Memory B cell (primary cell): ENCODE measurements around the gene LAMTOR3.
"Not testable (repeated sequence)": the region's sequence is repeated elsewhere in the genome, so short reads cannot be mapped to it uniquely, and the experiment has no call there.

Source experiments
- ATAC-seq: fragments of 150-1000 bp; cut with Tn5 transposase; 2 replicates; pipeline ENCODE4 v1.10.0; 2021; ENCODE audit warnings: low read depth, mild to moderate bottlenecking, moderate library complexity
- DNase-seq, 2 donors: peaks; one replicate each; pipeline ENCODE4 v3.0.0; 2022; ENCODE audit warnings: low spot score in 2 of 2
- H3K27ac Mint-ChIP-seq: one replicate; pipeline ENCODE4 v1.8.0; 2022; ENCODE audit warnings: mild to moderate bottlenecking, moderate library complexity, mixed read lengths
- H3K27me3 Mint-ChIP-seq: one replicate; pipeline ENCODE4 v1.8.0; 2022; ENCODE audit warnings: mixed read lengths
- H3K36me3 Mint-ChIP-seq: one replicate; pipeline ENCODE4 v1.8.0; 2022; ENCODE audit warnings: mild to moderate bottlenecking, mixed read lengths
- H3K4me1 Mint-ChIP-seq: one replicate; pipeline ENCODE4 v1.8.0; 2022; ENCODE audit warnings: mixed read lengths
- H3K4me3 Mint-ChIP-seq: one replicate; pipeline ENCODE4 v1.8.0; 2022; ENCODE audit warnings: mild to moderate bottlenecking, moderate library complexity, mixed read lengths
- H3K9me3 Mint-ChIP-seq: one replicate; pipeline ENCODE4 v1.8.0; 2022; ENCODE audit warnings: mixed read lengths

The LAMTOR3 gene

DNA sequence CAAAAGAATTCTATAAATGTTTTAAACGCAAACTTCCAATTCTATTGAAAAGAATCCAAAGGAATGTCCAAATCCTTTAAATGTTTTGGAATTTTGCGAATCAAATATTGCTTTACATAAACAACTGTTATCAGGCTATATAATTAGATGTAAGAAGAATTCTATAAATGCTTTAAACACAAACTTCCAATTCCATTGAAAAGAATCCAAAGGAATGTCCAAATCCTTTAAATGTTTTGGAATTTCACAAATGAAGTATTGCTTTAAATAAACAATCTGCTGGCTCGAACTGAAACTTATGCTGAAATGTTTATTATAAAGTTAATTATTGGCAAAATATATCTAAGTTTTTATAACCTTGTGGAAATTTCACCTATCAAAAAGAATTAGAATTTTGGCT is 61.5 kb downstream of the LAMTOR3 start:
- Mint-ChIP-seq H3K27ac (no peak overlapping the region), H3K4me1 (peaks cover 34% of the 10 kb centered on the region), H3K36me3 (peaks cover 30% of the 10 kb centered on the region), H3K27me3 (no peaks in the 10 kb centered on the region), H3K4me3 (no peak overlapping the region), H3K9me3 (no peaks in the 10 kb centered on the region)
- ATAC-seq (no peak), DNase-seq (no peak)

DNA sequence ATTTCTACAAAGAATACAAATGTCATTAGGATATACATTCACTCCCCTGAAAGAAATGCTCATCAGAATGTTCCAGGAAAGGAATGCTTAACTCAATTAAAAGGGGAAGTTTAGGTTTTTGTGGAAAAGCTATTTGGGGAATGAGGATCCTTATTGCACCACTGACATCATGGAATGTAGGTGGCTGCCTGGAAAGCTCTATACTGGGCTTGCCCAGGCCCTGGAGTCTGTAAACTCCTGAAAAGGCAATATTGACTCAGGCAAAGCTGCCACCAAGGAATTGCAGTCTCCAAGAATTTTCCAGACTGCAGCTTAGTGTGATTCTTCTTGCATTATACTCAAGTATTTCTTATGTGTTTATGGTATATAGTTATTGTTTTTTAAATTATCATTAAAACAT is 61.9 kb downstream of the LAMTOR3 start:
- Mint-ChIP-seq H3K27ac (peak overlapping the region; percentile 65), H3K4me3 (no peak overlapping the region), H3K27me3 (no peaks in the 10 kb centered on the region), H3K4me1 (peaks cover 37% of the 10 kb centered on the region), H3K9me3 (no peaks in the 10 kb centered on the region), H3K36me3 (peaks cover 30% of the 10 kb centered on the region)
- DNase-seq (no peak), ATAC-seq (no peak)

DNA sequence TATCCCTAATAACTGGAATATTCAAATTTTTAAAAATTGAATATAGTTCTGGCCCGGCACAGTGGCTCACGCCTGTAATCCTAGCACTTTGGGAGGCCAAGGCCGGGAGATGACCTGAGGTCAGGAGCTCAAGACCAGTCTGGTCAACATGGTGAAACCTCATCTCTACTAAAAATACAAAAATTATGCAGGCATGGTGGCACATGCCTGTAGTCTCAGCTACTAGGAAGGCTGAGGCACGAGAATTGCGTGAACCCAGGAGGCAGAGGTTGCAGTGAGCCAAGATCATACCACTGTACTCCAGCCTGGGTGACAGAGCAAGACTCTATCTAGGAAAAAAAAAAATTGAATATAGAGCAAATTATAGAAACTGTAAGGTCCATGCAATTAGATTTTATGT is 64.2 kb downstream of the LAMTOR3 start:
- not testable (repeated sequence) for ATAC-seq, H3K4me3 Mint-ChIP-seq, DNase-seq, H3K9me3 Mint-ChIP-seq, H3K27me3 Mint-ChIP-seq
- Mint-ChIP-seq H3K36me3 (peaks cover 24% of the 10 kb centered on the region), H3K27ac (peak overlapping the region; percentile 12), H3K4me1 (peaks cover 41% of the 10 kb centered on the region)

- Mint-ChIP-seq H3K36me3 (peaks cover 27% of the 10 kb centered on the region), H3K4me3 (no peak overlapping the region), H3K4me1 (peaks cover 53% of the 10 kb centered on the region), H3K9me3 (no peaks in the 10 kb centered on the region), H3K27me3 (no peaks in the 10 kb centered on the region), H3K27ac (no peak overlapping the region)
- DNase-seq (no peak), ATAC-seq (no peak)
Observed at GRCh38 chr4:99828477-99828876, 65.8 kb downstream of the LAMTOR3 start.
